ENCODE measurements around the gene CFAP300.

CFAP300 gene

DNA sequence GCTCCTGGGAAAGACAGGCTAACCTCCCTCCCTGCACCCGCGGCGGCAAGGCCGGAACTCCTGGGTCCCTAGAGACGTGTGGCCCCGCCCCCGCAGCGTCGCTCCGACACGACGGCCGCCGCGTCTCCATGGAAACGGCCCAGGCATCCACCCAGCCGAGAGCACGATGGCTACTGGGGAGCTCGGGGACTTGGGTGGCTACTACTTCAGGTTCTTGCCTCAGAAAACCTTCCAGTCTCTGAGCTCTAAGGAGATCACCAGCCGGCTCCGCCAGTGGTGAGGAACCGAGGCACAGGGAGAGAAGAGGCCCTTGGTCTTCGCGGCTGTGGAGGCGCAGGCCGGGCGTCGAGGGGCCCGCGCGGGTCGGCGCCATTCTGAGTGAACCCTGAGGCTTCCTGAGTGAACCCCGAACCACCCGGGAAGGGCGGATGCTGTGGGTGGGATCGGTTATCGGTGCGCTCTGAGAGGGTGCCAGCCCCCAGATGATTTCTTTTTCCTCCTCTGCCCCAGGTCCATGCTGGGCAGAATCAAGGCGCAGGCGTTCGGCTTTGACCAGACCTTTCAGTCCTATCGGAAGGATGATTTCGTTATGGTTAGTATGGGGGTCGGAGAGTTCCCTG, at the start of gene CFAP300:
Gene CFAP300, plus strand, starts transcription at position 133 of the 620 bp plus-strand sequence. Its CDS starts 34 bp downstream, at position 167.
- H3K4me1 ChIP-seq (ENCODE audit: insufficient read depth, low read length) = no peaks in the 10 kb centered on the region
- H3K4me3 ChIP-seq (ENCODE audit: low read depth in 1 of 2, low read length in 2 of 2) = peak within 1 kb of the TSS; percentile 47 to 71
- no peaks in the 10 kb centered on the region for H3K27me3 ChIP-seq (ENCODE audit: control insufficient read depth in 1 of 2, insufficient read depth in 2 of 2, low read length in 2 of 2)
- peak within 1 kb of the TSS; percentile 12 for H3K27ac ChIP-seq (ENCODE audit: low read depth, low read length)
- no peaks in the 10 kb centered on the region for H3K36me3 ChIP-seq (ENCODE audit: insufficient read depth, low read length)
- no peaks in the 10 kb centered on the region for H3K9me3 ChIP-seq (ENCODE audit: low read length)
- H3K9ac ChIP-seq (ENCODE audit: low read length) = peak within 1 kb of the TSS; percentile 64

DNA sequence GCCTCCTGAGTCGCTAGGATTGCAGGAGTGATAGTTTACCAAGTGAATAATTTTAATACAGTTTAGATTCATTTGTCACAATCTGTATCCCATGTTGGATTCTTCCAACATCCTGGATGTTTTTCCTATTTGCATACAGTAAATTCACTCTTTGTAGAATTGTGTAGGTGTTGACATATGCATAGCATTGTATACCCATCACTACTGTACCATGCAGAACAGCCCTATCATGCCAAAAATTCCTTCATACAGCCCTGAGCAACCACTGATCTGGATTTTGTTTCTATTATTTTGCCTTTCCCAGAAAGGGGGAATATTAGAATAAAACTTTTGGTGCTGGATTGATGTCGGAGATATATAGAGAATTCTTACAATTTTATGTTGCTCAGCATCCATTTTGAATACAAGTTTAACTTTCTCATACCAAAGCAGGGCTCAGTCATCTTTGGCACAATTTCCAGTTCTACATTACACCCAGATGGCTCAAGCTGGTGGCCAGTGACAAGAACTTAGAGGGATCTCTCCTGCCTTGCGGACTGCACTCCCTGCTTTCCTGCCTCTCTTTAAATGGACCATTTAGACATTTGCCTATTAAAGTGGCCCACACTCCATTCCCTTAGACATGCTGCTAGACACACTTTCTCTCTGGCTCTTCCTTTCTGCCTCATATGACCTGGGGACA, 45.4 kb upstream of the CFAP300 start:
- H3K9me3 ChIP-seq (ENCODE audit: low read length) = no peaks in the 10 kb centered on the region
- no peak overlapping the region for H3K27ac ChIP-seq (ENCODE audit: low read depth, low read length)
- H3K4me3 ChIP-seq (ENCODE audit: low read depth in 1 of 2, low read length in 2 of 2) = no peak overlapping the region
- peaks cover 3% of the 10 kb centered on the region for H3K36me3 ChIP-seq (ENCODE audit: insufficient read depth, low read length)
- H3K27me3 ChIP-seq (ENCODE audit: control insufficient read depth in 1 of 2, insufficient read depth in 2 of 2, low read length in 2 of 2) = no peaks in the 10 kb centered on the region
- no peaks in the 10 kb centered on the region for H3K4me1 ChIP-seq (ENCODE audit: insufficient read depth, low read length)
- H3K9ac ChIP-seq (ENCODE audit: low read length) = no peak overlapping the region

DNA sequence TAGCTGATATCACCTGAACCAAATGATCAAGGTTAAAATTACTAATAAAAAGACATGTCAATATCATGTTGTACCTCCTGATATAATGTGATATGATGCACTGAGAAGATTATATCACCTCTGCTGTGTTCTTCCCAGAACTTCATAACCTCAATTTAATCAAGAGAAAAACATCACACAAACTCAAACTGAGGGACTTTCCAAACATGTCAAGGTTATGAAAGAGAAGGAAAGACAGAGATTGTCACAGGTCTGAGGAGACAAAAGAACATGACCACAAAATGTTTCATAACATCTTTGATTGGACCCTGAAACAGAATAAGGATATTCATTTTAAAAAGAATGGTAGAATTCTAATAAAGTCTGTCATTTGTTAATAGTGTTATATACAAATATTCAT, 43.0 kb upstream of the CFAP300 start:
- H3K4me3 ChIP-seq (ENCODE audit: low read depth in 1 of 2, low read length in 2 of 2) = no peak overlapping the region
- no peak overlapping the region for H3K9ac ChIP-seq (ENCODE audit: low read length)
- no peak overlapping the region for H3K27ac ChIP-seq (ENCODE audit: low read depth, low read length)
- no peaks in the 10 kb centered on the region for H3K9me3 ChIP-seq (ENCODE audit: low read length)
- no peaks in the 10 kb centered on the region for H3K4me1 ChIP-seq (ENCODE audit: insufficient read depth, low read length)
- H3K27me3 ChIP-seq (ENCODE audit: control insufficient read depth in 1 of 2, insufficient read depth in 2 of 2, low read length in 2 of 2) = no peaks in the 10 kb centered on the region
- peaks cover 3% of the 10 kb centered on the region for H3K36me3 ChIP-seq (ENCODE audit: insufficient read depth, low read length)

DNA sequence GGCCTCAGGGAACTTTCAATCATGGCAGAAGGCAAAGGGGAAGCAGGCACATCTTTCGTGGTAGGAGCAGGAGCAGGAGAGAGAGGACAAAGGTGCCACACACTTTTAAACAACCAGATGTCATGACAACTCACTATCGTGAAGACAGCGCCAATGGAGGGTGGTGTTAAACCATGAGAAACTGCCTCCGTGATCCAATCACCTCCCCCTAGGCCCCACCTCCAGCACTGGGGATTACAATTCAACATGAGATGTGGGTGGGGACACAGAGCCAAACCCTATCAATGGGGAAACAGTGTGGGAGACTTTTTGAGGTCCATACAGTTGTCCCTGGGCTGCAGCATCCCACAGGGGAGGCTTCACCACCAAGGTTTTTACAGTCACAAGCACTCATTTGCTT, 41.9 kb upstream of the CFAP300 start:
- Histone ChIP-seq H3K27ac (ENCODE audit: low read depth, low read length) (no peak overlapping the region), H3K9ac (ENCODE audit: low read length) (no peak overlapping the region), H3K36me3 (ENCODE audit: insufficient read depth, low read length) (peaks cover 3% of the 10 kb centered on the region), H3K27me3 (ENCODE audit: control insufficient read depth in 1 of 2, insufficient read depth in 2 of 2, low read length in 2 of 2) (no peaks in the 10 kb centered on the region), H3K4me3 (ENCODE audit: low read depth in 1 of 2, low read length in 2 of 2) (no peak overlapping the region), H3K9me3 (ENCODE audit: low read length) (no peaks in the 10 kb centered on the region), H3K4me1 (ENCODE audit: insufficient read depth, low read length) (no peaks in the 10 kb centered on the region)

DNA sequence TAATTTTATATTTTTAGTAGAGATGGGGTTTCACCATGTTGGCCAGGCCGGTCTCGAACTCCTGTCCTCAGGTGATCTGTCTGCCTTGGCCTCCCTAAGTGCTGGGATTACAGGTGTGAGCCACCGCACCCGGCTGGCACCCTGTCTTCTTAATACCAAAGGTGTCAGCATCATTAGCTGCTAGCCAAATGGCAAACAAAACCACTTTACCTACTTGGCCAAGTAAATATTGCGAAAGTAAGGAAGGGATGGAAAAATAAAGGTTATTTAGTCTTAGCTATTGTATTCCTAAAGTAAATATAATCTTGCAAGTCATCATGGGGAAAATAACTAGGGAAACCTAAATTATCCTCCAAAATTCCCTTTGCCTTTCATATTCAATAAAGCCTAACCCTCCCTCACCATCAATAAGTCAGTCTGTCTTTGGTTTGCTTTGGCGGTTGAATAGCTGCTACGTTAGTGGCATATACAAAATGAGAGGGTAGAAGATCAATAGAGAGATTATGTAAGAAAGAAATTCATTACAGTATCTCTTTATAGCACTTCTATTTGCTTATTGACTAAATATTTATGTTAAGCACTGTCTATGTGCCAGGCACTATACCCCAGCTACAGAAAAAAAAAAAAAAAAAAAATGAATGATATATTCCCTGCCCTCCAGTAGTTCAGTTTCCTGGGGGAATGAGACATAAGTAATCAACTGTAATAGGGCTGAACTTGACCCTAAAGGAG, 40.2 kb upstream of the CFAP300 start:
- H3K4me3 ChIP-seq (ENCODE audit: low read depth in 1 of 2, low read length in 2 of 2) = no peak overlapping the region
- H3K27me3 ChIP-seq (ENCODE audit: control insufficient read depth in 1 of 2, insufficient read depth in 2 of 2, low read length in 2 of 2) = no peaks in the 10 kb centered on the region
- H3K36me3 ChIP-seq (ENCODE audit: insufficient read depth, low read length) = peaks cover 2% of the 10 kb centered on the region
- no peak overlapping the region for H3K27ac ChIP-seq (ENCODE audit: low read depth, low read length)
- no peaks in the 10 kb centered on the region for H3K4me1 ChIP-seq (ENCODE audit: insufficient read depth, low read length)
- no peaks in the 10 kb centered on the region for H3K9me3 ChIP-seq (ENCODE audit: low read length)
- H3K9ac ChIP-seq (ENCODE audit: low read length) = no peak overlapping the region

DNA sequence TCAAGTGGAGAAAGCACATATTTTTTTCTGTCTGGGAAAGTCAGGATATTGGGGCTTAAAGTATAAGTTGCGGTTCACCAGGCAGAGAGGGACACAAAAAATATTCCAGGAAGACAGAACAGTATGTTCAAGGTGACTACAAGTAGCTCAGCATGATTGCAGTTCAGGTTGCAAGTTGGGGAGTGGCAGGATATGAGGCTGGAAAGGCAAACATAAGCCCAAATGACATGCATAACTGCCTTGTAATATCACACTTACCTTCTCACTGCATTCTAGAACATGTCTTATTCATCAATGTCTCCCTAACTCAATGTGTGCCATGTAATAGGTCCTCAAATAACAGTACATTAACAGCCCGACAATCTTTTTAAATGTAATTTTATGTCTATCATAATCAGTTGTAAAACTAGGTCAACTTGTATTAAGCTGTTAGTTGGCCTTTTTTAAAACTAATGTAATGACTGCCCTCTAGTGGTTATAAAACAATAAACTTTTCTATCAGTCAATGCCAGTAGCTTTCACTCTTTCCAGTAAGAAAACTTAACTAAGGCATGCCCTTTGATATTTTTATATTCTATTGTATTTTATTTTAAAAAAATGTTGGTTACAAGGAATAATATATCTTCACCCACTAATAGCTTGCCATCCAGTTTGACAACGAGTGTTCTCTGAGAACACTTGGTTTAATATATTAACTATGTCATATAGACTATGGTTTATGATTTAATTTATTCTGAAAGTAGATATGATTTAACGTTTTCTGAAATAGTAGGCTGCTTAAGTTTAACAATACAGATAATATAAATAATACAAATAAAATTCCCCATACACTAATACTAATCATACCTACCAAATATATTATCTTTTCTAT, 39.4 kb upstream of the CFAP300 start:
- no peak overlapping the region for H3K4me3 ChIP-seq (ENCODE audit: low read depth in 1 of 2, low read length in 2 of 2)
- H3K9ac ChIP-seq (ENCODE audit: low read length) = no peak overlapping the region
- H3K9me3 ChIP-seq (ENCODE audit: low read length) = no peaks in the 10 kb centered on the region
- no peak overlapping the region for H3K27ac ChIP-seq (ENCODE audit: low read depth, low read length)
- no peaks in the 10 kb centered on the region for H3K4me1 ChIP-seq (ENCODE audit: insufficient read depth, low read length)
- H3K36me3 ChIP-seq (ENCODE audit: insufficient read depth, low read length) = no peaks in the 10 kb centered on the region
- no peaks in the 10 kb centered on the region for H3K27me3 ChIP-seq (ENCODE audit: control insufficient read depth in 1 of 2, insufficient read depth in 2 of 2, low read length in 2 of 2)

DNA sequence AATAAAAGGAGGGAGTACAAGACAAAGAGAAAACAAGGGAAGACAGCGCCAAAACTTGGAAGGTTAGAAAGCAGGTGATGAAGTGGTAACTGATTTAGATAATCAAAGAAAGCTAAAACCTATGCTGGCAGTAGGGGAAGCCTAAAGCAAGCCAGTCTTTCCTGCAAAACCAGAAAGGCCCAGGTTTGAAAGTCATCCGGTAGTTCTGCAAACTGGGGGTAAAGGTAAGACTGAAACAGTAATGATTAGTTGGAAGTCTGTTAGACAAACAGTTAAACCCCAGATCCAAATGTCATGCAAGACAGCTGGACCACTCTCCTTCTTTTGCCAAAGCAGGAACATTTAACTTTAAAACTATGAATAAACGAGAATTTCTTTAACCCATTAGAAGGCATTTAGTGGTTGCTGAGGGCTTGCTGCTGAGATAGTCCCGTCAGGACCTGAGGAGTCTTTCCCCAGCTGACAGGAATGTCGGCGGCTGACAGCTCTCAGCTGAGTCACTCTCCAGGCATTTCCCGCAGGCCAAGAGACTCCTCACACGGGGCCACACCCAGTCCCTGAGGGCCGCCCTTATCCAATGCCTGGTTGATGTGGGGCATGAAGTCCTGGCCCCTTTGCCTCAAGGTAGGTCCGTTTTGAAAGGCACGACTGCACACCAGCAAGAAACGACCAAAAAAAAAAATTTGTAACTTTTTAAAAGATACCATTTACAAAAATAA, 36.3 kb upstream of the CFAP300 start:
- Histone ChIP-seq H3K27me3 (ENCODE audit: control insufficient read depth in 1 of 2, insufficient read depth in 2 of 2, low read length in 2 of 2) (no peaks in the 10 kb centered on the region), H3K4me1 (ENCODE audit: insufficient read depth, low read length) (no peaks in the 10 kb centered on the region), H3K9me3 (ENCODE audit: low read length) (no peaks in the 10 kb centered on the region), H3K36me3 (ENCODE audit: insufficient read depth, low read length) (no peaks in the 10 kb centered on the region), H3K9ac (ENCODE audit: low read length) (no peak overlapping the region), H3K27ac (ENCODE audit: low read depth, low read length) (no peak overlapping the region), H3K4me3 (ENCODE audit: low read depth in 1 of 2, low read length in 2 of 2) (no peak overlapping the region)

DNA sequence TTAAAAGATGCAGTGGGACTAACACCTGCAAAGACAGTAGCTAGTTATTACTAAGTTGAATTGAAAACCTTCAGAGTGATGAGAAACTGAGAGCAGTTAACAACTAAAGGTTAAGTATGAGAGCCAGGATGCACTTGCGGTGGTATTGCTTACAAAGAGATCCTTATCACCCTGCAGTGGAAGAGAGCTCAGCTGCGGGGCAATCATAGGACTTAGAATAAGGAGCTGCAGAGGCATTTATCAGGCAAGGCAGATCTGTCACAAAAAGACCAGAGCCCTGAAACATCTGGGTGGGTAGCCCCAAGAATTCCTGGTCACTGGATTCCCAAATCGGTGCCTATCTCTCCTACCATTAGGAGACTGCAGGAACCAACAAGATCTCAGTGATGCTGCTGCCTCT, 34.3 kb upstream of the CFAP300 start:
- Histone ChIP-seq H3K9ac (ENCODE audit: low read length) (no peak overlapping the region), H3K9me3 (ENCODE audit: low read length) (no peaks in the 10 kb centered on the region), H3K4me3 (ENCODE audit: low read depth in 1 of 2, low read length in 2 of 2) (no peak overlapping the region), H3K27me3 (ENCODE audit: control insufficient read depth in 1 of 2, insufficient read depth in 2 of 2, low read length in 2 of 2) (no peaks in the 10 kb centered on the region), H3K27ac (ENCODE audit: low read depth, low read length) (no peak overlapping the region), H3K4me1 (ENCODE audit: insufficient read depth, low read length) (peaks cover 8% of the 10 kb centered on the region), H3K36me3 (ENCODE audit: insufficient read depth, low read length) (no peaks in the 10 kb centered on the region)

DNA sequence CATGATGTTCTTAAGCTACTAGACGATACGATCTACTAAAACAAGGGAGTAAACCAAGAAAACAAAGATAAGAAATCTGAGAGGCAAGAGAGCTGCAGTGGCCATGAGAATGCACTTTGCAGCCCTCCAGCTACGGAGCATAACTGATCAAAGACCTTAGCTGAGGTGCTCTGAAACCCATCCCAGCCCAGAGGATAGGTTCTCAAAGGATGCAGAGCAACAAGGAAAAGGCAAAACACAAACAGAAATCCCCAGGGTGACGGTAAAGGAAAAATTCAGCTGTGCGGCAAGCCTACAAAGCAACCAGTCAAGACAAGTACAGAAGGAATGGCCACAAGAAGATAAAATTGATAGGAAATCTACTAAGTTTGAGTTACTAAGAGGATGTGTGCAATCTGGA, 32.5 kb upstream of the CFAP300 start:
- peaks cover 8% of the 10 kb centered on the region for H3K4me1 ChIP-seq (ENCODE audit: insufficient read depth, low read length)
- no peak overlapping the region for H3K9ac ChIP-seq (ENCODE audit: low read length)
- H3K27ac ChIP-seq (ENCODE audit: low read depth, low read length) = no peak overlapping the region
- H3K36me3 ChIP-seq (ENCODE audit: insufficient read depth, low read length) = no peaks in the 10 kb centered on the region
- H3K27me3 ChIP-seq (ENCODE audit: control insufficient read depth in 1 of 2, insufficient read depth in 2 of 2, low read length in 2 of 2) = no peaks in the 10 kb centered on the region
- H3K4me3 ChIP-seq (ENCODE audit: low read depth in 1 of 2, low read length in 2 of 2) = no peak overlapping the region
- H3K9me3 ChIP-seq (ENCODE audit: low read length) = no peaks in the 10 kb centered on the region

DNA sequence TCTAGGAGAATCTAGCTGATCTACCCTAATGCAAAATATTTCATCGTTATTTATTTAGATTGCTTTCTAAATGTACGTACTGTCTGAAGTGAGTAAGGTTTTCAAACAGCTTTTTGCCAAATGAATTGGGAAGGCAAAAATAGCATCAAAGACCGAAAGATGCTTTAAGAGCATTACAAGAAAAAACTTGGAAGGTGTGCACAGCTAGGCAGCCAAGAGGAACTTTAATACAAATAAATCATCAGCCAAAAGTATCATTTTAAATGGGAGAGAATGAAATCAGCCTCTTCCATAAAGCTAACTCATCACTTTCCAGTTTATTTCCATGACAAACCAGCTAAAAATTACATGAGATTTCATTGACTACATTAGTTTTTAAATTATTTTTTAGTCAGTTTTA, 30.2 kb upstream of the CFAP300 start:
- H3K9ac ChIP-seq (ENCODE audit: low read length) = no peak overlapping the region
- H3K27me3 ChIP-seq (ENCODE audit: control insufficient read depth in 1 of 2, insufficient read depth in 2 of 2, low read length in 2 of 2) = no peaks in the 10 kb centered on the region
- no peak overlapping the region for H3K27ac ChIP-seq (ENCODE audit: low read depth, low read length)
- H3K4me1 ChIP-seq (ENCODE audit: insufficient read depth, low read length) = peaks cover 10% of the 10 kb centered on the region
- H3K4me3 ChIP-seq (ENCODE audit: low read depth in 1 of 2, low read length in 2 of 2) = no peak overlapping the region
- H3K36me3 ChIP-seq (ENCODE audit: insufficient read depth, low read length) = no peaks in the 10 kb centered on the region
- no peaks in the 10 kb centered on the region for H3K9me3 ChIP-seq (ENCODE audit: low read length)

All from muscle layer of colon (tissue), 2 donors.